ENCODE measurements around the gene TAS1R2.

DNA sequence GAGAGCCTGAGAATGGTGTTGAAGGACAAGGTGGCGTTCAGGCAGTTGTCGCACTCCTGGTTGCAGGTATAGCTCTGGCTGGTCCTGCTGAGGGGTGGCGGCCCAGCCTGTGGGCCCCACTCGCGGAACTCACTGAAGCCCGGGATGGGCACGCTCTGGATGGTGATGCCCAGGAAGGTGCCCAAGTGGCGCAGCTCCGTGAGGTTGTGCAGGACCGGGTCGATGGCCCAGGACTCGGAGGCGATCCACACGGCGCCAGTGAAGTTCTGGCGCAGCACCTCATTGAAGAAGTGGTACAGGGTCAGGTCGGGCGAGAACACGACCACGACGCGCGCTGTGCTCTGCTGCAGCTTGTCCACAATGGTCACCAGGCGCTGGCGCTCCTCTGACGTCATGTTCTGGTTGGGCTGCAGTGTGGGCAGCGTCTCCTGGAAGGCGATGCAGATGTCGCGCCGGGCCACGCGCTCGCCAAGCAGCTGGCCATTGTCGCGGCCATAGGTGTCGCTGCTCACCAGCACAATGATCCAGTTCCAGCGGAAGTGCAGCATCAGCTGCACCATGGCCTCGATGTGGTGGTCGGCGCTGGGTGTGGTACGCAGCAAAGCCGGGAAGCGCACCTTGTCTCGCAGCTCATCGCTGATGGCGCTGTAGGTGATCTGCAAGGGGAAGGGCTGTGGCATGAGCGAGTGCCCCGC lies 5.0 kb downstream of the TAS1R2 start:
- TF ChIP-seq, protein P1, sequence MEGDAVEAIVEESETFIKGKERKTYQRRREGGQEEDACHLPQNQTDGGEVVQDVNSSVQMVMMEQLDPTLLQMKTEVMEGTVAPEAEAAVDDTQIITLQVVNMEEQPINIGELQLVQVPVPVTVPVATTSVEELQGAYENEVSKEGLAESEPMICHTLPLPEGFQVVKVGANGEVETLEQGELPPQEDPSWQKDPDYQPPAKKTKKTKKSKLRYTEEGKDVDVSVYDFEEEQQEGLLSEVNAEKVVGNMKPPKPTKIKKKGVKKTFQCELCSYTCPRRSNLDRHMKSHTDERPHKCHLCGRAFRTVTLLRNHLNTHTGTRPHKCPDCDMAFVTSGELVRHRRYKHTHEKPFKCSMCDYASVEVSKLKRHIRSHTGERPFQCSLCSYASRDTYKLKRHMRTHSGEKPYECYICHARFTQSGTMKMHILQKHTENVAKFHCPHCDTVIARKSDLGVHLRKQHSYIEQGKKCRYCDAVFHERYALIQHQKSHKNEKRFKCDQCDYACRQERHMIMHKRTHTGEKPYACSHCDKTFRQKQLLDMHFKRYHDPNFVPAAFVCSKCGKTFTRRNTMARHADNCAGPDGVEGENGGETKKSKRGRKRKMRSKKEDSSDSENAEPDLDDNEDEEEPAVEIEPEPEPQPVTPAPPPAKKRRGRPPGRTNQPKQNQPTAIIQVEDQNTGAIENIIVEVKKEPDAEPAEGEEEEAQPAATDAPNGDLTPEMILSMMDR (IDR thresholded peaks at IDR 0.05), result no peak
- TF ChIP-seq POLR2A (IDR thresholded peaks at IDR 0.05), result no peak
